ENCODE data around the gene CLIC5. TPM values are rescaled to one million over a fixed set of nuclear protein-coding genes. Genes with fewer than 3 reads are reported as not detected.

CLIC5 gene
- total and polyA plus RNA-seq, 11 donors: 63.0 to 381 (median 244) TPM

GRCh38 chr6:45952546-45952945, 63.1 kb downstream of the CLIC5 start:
- no peak for TF ChIP-seq CTCF (IDR thresholded peaks at IDR 0.05)
- no peak for TF ChIP-seq POLR2A (IDR thresholded peaks at IDR 0.05)
- Histone ChIP-seq H3K4me1 (peaks cover 0 to 85% (median 55%) of the 10 kb centered on the region in 12 donors), H3K9me3 (no peaks in the 10 kb centered on the region), H3K27ac (peak overlapping the region in 8 of 12 donors; percentile 12 to 64 (median 34)), H3K4me3 (no peak overlapping the region), H3K36me3 (peaks cover 0 to 65% (median 18%) of the 10 kb centered on the region in 9 donors), H3K27me3 (no peaks in the 10 kb centered on the region)
- WGBS, 4 donors: 64 to 73% (median 68%) methylated on average over 3 of the region's 3 CpGs
- ATAC-seq: no peak
- intact Hi-C loops (cut with DNase I): loop anchor here in 3 of 10 donors (5.0 kb wide), 1 partner anchor 60 kb away; no protein-coding TSS in a partner anchor
- no peak for DNase-seq

- Histone ChIP-seq H3K4me1 (peaks cover 0 to 85% (median 55%) of the 10 kb centered on the region in 12 donors), H3K4me3 (no peak overlapping the region), H3K36me3 (peaks cover 0 to 69% (median 18%) of the 10 kb centered on the region in 9 donors), H3K27ac (peak overlapping the region in 9 of 12 donors; percentile 3 to 64 (median 41)), H3K27me3 (no peaks in the 10 kb centered on the region), H3K9me3 (no peaks in the 10 kb centered on the region)
- DNase-seq (no peak), ATAC-seq (peak in 1 of 4 donors; percentile 15)
- 55 to 67% (median 58%) methylated on average over 7 of the region's 7 CpGs for WGBS, 4 donors
- intact Hi-C loops (cut with DNase I): loop anchor here in 3 of 10 donors (5.0 kb wide), 1 partner anchor 60 kb away; no protein-coding TSS in a partner anchor
- TF ChIP-seq CTCF (IDR thresholded peaks at IDR 0.05): no peak
- no peak for TF ChIP-seq POLR2A (IDR thresholded peaks at IDR 0.05)
Observed at GRCh38 chr6:45952168-45952529, 63.5 kb downstream of the CLIC5 start.

- H3K27ac ChIP-seq: peak overlapping the region in 9 of 12 donors; percentile 3 to 64 (median 41)
- H3K36me3 ChIP-seq: peaks cover 0 to 75% (median 21%) of the 10 kb centered on the region in 9 donors
- peaks cover 0 to 85% (median 57%) of the 10 kb centered on the region in 12 donors for H3K4me1 ChIP-seq
- no peak for TF ChIP-seq CTCF (IDR thresholded peaks at IDR 0.05)
- TF ChIP-seq POLR2A (IDR thresholded peaks at IDR 0.05): no peak
- 40 to 59% (median 43%) methylated on average over 11 of the region's 11 CpGs for WGBS, 4 donors
- H3K27me3 ChIP-seq: no peaks in the 10 kb centered on the region
- ATAC-seq: peak in 2 of 4 donors; percentile 21 to 59
- no peak for DNase-seq
- intact Hi-C loops (cut with DNase I): loop anchor here in 3 of 10 donors (5.0 kb wide), 1 partner anchor 61 kb away; no protein-coding TSS in a partner anchor
- no peak overlapping the region for H3K4me3 ChIP-seq
- no peaks in the 10 kb centered on the region for H3K9me3 ChIP-seq
Observed at GRCh38 chr6:45951321-45952167, 64.1 kb downstream of the CLIC5 start.

- DNase-seq: no peak
- no peaks in the 10 kb centered on the region for H3K9me3 ChIP-seq
- H3K4me1 ChIP-seq: peaks cover 0 to 85% (median 55%) of the 10 kb centered on the region in 12 donors
- ATAC-seq: no peak
- intact Hi-C loops (cut with DNase I): no loop called here
- WGBS, 4 donors: 61 to 90% (median 76%) methylated on average over 7 of the region's 7 CpGs
- no peaks in the 10 kb centered on the region for H3K27me3 ChIP-seq
- TF ChIP-seq CTCF (IDR thresholded peaks at IDR 0.05) (no peak), POLR2A (IDR thresholded peaks at IDR 0.05) (no peak)
- H3K4me3 ChIP-seq: no peak overlapping the region
- peaks cover 0 to 86% (median 23%) of the 10 kb centered on the region in 9 donors for H3K36me3 ChIP-seq
- peak overlapping the region in 6 of 12 donors; percentile 4 to 28 (median 20) for H3K27ac ChIP-seq
Observed at GRCh38 chr6:45949256-45949655, 66.4 kb downstream of the CLIC5 start.
